Left renal pelvis (tissue), 4 donors: ENCODE measurements around the gene FAM83F. TPM values are rescaled to one million over a fixed set of nuclear protein-coding genes. Genes with fewer than 3 reads are reported as not detected.

Experiments
- DNase-seq, 4 donors: peaks; one replicate each; pipeline ENCODE4 v3.0.0-alpha.2; 2013; ENCODE audit warnings: low read depth in 4 of 4, low spot score in 3 of 4
- polyA plus RNA-seq, 4 donors: library from polyadenylated mRNA; unstranded; fragments of 120-200 nt; gene quantifications; one replicate each; pipeline ENCODE4 v1.2.1, GENCODE V29; 2013; ENCODE audit not compliant: insufficient read length in 4 of 4

Gene FAM83F
- polyA plus RNA-seq, 4 donors: 0.53 to 3.6 (median 1.9) TPM

GRCh38 chr22:40030758-40031095 lies 36.0 kb downstream of the FAM83F start:
- DNase-seq: no peak

DNA sequence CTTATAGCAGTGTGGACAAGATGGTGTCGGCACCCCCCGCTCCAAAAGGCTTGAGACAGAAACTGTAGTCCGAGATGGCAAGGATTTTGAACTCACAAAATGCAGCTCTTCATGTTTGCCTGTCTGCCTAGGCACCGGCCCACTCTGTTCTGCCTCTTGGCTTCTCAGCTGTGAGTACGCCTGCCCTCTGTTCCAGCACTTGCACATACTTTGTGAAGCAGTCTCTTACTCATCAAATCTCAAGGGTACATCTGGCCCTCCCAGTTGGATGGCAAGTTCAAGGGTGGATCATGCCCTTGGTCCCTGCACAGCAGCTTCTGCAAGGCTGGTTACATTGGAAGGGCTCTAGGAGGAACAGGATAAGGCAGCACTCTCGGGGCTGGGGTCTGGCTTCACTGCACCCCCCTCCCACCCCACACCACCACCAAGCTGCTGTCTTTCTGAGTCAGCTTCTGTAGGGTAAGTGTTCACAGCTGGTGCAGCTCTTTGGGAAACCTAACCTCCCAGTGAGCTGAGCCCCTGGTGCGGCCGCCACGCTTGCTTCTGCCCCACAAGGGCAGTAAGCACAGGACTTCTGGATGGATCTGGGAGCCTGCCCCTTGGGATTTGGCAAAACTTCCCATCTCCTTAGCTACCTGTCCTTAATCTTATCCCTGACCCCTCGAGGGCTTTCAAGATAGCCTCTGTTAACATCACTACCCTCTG lies 37.2 kb downstream of the FAM83F start:
- DNase-seq: no peak

GRCh38 chr22:40033586-40034380 lies 39.0 kb downstream of the FAM83F start:
- no peak for DNase-seq

DNA sequence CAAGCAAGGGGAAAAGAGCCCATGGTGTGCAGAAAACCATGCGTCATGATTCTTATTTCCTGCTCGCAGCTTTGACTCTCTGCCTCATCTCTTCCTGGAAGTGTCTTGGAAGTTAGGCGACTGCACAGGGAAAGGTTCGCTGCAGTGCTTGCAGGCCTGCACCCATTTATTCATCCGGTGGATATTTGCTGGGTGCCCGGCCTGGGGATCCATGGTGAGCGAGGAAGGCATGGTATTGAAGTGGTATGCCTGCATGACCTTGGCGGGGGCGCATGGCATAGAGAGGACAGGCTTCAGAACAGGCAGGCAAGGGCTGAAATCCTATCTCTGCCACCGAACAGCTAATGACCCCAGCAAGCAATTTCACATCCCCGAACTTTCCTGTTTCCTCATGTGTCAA lies 40.6 kb downstream of the FAM83F start:
- DNase-seq: no peak

- no peak for DNase-seq
These were observed 41.4 kb downstream of the FAM83F start for GRCh38 chr22:40036126-40036525.

DNA sequence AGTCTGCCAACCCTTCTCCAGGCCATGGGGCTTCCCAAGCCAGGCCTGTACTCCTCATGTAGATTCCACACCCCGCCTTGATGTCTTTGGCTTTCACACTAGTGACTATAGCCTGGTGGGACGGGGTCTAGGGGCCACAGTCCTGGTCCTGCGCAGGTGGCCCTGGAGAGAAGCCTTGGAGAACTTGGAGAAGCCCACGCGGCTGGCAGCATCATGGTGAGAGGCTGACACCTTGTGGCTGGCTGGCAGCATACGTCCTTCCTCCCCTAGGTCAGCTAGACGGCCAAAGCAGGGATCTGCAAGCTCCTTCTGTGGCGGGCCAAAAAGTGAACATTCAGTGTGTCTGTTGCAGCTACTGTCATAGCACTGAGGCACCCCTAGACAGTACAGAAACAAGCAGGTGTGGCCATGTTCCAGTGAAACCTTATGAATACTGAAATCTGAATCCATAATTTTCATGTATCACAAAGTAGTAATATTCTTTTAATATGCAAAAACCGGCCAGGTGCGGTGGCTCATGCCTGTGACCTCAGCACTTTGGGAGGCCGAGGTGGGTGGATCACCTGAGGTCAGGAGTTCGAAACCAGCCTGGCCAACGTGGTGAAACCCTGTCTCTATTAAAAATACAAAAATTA lies 42.0 kb downstream of the FAM83F start:
- DNase-seq: no peak

- DNase-seq: no peak
These were observed 42.6 kb downstream of the FAM83F start for GRCh38 chr22:40037320-40037719.

DNA sequence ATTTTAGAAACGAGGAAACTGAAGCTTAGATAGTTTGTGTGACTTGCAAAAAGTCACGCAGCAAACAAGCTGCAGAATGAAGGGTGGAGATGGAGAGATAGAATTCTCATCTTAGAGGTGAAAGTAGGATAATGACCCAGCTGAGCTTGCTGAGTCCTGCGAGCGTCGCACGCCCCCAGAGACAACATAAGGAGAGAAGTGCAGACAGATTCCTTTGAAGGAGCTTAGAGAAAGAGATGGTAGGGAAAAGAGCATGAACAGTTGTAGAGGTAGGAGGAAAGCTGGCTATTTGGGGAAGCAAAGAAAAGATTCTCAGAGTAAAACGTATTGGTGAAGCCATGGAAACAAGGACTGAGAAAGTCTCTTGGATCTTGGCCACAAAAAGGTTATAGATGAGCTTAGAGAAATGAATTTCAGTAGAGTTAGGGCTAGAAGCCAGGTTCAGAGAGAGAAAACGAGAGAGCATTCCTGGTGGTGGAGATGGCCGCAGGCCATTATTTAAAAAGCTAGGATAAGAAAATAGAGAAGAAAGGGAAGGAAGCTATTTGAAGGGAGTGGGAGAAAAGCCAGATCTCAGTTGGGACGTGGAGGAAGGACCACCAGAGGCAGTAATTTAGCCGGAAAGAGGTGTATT lies 44.8 kb downstream of the FAM83F start:
- DNase-seq: no peak

DNA sequence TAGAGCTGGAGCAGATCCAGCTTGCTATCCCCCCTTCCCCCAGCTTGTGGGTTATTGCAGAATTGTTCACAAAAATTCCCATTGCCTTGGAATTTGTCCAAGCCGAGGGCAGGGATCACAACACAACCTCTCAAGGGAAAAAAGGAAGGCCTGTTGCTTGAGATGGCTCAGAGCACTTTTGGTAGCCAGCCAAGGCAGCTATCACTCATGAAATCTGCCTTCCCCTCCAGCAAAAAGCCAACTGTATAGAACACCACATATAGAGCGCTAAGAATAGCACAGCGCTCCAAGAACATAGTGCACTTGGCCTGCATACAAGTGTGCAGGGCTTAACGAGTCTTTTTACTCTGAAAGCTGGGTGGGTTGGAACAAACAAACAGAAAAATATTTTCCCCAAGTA lies 46.2 kb downstream of the FAM83F start:
- DNase-seq: peak; percentile 78 to 84 (median 81)

GRCh38 chr22:40041366-40042137 lies 46.8 kb downstream of the FAM83F start:
- no peak for DNase-seq

- no peak for DNase-seq
These were observed 47.6 kb downstream of the FAM83F start for GRCh38 chr22:40042312-40042711.

DNA sequence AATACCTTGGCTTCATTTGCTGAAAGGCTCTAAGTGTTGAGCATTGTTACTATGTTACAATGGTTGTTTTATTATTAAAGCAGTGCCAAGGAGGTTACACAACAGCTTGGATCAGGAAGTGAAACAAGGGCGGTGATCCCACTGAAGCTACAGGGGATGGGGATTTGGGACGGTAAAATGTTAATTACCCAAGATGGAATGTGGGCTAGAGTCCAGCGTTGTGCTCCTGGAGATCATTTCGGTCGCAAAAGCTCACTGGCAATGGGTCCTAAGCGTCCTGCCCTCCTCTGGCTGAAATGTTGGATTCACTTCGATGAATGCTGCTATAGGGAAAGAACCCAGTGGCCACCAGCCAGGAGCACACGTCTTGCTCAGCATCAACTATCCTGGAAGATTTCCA lies 48.3 kb downstream of the FAM83F start:
- no peak for DNase-seq

DNA sequence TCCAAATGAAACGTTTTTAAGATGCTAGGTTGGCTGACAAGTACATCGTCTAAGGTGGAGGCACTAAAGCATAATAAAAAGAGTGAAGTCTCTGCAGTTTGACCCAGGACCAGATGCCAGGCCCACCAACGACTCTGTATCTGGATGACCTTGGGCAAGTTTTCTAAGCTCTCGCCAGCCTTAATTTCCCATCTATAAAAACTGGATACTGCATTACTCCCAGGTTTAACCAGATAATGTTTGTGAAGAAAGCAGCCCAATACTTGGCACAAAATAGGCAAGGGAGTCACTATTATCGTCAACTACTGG lies 49.0 kb downstream of the FAM83F start:
- no peak for DNase-seq

DNA sequence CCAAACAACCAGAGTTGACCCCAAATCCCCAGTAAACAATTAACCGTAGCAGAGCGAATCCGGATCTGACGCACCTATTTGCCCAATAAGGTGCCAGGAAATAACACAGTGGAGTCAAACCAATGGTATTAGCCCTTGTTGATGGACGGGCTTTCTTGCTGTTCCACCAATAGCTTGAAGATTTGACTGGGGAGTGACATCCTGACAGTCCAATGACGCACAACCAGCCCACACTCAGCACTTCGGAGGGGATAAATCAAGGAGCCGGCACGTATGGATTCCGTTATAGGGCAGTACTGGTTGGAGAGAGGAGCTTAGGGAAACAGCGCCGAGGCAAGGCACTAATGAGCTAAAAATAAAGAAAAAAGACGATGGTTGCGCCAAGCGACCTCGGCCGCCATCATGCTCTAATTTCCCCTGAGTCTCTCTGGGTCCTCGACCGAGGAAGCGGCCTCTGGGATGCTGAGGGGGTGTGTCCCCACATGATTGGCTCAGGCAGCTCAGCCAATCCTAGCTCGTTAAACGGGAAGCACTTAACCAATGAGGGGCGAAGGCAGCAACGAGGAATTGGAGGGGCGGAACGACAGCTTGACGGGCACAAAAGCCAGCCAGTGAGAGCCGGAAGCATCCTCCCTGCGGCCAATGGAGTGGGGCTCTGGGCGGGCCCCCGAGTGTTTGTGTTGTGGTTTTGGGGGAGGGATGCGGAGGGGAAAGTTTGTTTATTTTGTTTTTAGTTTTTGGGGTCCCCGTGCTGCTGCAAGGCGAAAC lies 49.5 kb downstream of the FAM83F start:
- peak; percentile 98 to 99 (median 98) for DNase-seq

DNA sequence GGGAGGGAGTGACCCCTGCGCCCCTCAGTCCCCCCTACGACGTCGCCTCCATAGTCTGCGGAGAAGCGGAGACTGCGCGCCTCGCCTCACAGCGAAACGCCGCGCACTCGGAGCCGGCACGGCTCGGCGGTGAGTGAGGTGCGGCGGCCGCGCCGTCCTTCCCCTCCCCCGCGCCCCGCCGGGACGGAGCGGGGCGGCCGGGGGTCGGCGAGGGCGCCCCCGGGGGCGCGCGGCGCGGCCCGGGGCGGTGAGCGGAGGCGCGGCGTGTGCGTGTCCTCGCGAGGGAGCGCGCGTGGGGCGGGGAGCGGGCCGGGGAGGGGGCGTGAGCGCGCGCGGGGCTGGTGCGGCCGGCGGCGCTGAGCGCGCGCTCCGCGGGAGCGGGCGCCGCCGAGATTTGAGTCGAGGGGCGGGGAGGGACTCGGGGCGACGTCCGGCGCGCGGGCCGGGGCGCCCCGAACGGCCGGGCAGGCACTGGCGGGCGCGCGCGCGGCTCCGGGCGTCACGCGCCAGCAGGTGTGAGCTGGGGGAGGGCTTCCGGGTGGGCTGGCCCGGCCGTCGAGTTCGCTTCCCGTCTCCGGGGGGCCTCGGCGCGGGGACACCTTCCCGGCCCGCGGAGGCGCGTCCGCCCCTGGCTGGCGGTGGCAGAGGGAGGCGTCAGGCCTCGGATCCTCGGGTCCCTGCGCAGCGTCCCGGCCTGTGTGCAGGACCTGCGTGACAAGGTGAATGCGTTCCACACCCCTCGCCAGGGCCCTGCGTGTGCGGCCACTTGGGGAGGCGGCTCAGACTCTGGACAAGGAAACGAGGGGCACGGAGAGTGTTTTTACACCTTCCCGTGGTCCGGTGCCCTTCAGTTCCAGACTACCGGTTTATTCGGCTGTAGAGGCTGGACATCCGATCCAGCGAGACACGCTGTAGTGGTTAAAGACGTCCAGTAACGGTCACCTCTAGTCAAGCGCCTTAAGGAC lies 50.4 kb downstream of the FAM83F start:
- DNase-seq: no peak

DNA sequence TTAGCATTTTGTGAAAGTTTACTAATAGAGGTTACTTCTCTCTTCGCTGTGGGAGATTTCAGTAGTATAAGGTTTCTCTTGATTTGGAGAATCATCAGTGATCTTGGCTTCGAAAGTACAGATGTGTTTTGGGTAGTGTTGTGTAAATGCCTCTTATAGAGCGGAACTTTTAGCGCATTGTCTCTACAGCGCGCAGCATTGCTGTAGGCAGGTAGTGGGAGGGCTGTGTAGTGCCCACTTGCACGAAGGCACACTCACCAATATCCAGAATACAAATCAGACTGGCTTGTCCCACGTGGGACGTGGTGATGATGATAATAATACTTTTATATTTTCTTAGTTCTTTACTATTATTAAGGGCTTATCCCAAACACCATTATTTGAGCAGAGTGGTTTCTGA lies 51.4 kb downstream of the FAM83F start:
- no peak for DNase-seq

DNA sequence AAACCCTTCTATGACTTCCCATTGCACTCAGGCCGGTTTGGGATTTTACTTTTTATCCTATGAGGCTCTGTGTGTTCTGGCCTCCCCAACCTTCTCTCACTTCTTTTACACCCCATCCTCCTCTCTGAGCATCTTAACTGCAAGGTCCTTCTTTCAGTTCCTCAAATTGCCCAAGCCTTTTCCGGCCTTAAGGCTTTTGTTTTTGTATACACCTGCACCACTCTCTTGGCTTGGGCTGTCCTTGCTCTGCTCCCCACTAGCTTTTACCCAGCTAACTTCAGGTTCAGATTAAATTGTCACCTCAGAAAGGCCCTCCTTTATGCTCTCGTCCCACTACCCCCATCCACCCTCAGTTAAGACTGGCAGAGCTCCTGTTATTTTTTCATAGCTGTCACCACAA lies 55.5 kb downstream of the FAM83F start:
- DNase-seq: no peak

DNA sequence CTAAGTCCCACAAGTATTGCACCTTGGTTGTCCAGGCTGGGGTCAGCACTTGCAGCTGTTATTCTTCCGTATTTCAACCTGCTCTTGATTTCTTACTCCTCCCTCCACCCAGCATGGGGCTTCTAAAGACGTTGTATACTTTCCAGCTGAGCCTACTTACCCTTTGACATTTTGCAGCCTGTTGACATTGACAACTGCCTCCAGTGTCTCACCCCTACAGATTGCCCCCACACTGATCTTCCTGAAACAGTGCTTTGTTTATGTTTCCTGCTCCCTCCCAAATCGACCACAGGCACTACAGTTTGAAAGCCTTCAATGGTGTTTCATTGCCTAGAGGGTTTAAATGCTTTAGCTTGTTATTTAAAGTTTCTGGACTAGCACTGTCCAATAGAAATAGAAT lies 56.6 kb downstream of the FAM83F start:
- DNase-seq: no peak

DNA sequence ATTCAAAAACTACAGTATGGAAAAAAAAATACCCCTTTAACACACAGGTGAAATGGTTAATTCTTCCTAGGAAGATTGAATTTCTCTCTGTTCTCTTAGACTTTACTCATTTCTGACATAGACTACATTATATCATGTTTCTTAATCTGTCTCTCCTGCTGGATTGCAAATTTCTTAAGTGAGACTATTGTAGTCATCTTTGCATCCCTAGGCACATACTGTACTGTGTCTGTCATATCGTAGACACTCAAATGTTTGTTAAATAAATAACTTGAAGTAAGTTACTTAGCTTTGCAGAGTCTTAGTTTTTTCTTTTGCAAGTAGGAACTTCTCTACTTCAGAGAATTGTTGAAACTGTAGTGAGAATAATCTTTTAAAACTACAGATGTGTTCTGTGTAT lies 58.7 kb downstream of the FAM83F start:
- DNase-seq: no peak
